GM21526 (cell line): ENCODE measurements around the gene PEPD.

Experiments
- ATAC-seq: cut with Tn5 transposase; IDR thresholded peaks from one replicate; pipeline ENCODE4 v1.9.1; 2021; ENCODE audit warnings: moderate library complexity; ENCODE audit not compliant: unreplicated experiment, low FRiP score

PEPD gene

DNA sequence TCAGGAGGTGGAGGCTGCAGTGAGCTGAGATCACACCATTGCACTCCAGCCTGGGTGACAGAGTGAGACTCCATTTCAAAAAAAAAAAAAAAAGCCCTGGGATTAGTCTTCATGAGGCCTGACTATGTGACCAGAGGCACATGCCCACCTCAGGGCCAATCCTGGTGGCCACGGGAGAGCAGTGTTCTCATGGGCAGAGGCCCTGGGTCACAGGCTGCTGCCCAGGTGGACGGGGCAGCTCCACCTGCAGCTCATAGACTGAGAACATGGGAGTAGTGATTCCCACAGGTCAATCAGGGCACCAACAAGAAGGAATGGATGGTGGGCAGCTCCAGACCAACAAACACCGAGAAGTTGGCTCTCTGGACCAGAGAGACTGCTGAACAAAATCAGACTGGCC lies 26.1 kb upstream of the PEPD start:
- no peak for ATAC-seq

DNA sequence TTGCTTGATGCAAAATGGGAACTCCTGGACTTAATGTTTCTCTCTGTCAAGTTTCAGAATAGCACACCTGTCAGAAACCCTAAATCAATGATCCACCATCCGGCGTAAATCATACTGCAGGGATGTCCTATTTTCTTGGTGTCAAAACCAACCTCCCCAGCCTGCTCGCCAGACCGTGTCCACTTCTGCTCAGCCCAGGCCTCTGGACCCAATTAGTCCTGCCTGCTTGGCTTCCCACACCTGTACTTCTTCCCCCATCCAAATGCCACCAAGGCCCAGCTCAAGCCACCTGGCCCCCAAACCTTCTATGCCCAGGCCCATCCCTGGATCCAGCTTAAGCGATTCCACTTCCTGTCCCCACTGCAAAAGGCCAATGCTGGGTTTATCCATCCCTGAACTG lies 25.1 kb upstream of the PEPD start:
- no peak for ATAC-seq

DNA sequence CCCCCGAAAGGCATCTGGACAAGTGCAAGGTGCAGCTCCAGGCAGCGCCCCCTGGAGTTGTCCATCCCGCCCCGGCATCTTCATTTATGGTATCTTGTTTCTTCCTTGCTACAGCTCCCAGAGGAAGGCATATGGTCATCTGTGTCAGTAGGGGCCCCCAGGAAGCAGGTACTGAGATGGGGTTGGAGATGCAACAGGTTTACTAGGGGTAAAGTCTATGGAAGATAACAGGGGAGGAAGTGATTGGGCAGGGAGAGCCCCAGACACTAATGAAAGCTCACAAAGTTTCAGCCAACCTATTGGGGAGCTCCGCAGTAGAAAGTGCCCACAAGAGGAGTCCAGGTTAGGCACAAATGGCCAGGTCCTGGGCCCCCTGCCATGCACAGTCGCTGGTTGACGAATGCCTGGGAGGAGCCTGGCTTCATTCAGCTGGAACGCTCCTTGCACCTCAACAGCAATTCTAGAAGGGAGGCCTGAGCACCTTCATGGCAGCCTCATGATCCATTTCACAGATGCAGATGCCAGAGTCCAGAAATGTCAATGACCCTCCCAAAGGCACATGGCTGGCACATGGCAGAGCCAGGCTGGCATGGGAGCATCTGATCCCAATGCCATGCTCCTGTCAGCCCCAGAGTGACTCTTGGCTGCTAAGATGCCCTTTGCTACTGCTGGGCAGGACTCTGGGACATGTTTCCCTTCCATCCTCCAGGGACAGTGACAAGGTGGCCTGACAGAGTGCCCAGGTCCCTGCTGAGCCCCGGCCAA lies 23.8 kb upstream of the PEPD start:
- no peak for ATAC-seq

DNA sequence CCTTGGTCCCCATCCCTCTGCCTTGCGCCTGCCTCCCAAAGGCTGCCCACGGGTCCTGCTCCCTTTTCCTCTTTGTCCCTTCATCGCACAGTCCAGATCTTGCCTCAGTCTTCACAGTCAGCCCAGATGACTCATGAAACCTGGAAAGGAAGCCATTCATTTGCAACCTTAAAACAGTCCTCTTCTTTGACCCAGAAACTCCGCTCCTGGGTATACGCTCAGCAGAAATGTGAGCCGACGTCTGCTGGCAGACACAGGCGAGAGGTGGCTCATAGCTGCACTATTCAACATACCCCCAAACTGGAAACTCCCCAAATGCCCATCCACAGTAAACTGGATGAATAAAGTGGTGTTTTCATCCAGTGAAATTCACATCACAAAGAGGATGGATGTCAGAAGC lies 13.6 kb upstream of the PEPD start:
- ATAC-seq, result no peak

DNA sequence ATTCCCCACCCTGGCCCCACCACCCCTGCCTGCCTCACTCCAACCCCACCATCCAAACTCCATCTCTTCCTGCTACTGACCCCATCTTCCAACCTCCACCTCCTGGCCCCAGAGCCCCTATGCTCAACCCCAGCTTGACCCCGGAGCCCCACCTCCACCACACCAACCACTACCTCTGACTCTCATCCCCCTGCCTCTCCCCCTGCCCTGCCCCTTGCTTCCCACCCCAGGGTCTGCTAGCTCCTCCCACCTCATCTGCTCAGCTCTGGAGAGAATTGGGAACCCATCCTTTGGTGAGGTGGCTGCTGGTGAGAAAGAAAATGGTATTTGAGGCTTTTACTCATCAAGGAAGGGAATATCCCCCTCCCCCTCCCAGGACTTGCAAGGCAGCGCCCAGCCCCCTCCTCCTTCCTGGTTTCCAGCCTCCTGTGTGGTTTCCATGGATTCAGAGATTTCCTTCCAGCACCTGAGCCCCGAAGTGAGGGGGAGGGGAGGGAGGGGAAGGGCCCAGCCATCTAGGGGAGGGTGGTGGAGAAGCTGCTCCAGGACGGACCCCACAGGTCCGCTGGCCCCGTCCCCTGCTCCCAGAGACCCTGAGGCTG lies 11.4 kb upstream of the PEPD start:
- ATAC-seq, result no peak

DNA sequence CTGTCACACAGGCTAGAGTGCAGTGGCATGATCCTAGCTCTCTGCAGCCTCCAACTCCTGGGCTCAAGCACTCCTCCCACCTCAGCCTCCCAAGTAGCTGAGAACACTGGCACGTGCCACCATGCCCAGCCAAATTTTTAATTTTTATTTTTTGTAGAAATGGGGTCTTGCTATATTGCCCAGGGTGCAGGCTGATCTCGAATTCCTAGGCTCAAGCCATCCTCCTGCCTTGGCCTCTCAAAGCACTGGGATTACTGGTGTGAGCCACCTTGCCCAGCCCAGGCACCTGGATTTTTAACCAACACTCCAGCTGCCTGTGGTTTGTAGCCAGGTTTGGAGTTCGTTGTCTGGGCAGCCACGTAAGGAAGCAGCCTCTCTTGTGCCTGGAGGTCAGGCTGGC lies 9.3 kb upstream of the PEPD start:
- ATAC-seq, result no peak

DNA sequence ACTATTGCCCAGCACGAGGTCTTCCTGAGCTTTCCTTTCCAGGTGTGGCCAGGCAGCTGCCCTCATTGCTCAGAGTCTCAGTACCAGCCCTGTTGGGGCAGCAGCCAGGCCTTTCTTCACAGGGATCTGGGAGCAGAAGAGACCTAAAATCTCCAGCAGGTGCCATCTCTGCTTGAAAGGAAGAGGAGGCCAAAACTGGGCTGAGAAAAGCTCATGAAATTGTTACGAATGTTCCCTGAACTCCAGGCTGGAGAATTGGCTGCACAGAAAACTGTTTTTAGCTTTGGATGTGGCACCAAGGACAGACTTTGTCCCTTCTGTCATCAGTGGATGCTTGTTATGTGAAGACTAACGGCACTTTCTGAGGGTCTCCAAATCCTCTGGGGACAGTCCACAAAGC lies 8.7 kb upstream of the PEPD start:
- ATAC-seq, result no peak

DNA sequence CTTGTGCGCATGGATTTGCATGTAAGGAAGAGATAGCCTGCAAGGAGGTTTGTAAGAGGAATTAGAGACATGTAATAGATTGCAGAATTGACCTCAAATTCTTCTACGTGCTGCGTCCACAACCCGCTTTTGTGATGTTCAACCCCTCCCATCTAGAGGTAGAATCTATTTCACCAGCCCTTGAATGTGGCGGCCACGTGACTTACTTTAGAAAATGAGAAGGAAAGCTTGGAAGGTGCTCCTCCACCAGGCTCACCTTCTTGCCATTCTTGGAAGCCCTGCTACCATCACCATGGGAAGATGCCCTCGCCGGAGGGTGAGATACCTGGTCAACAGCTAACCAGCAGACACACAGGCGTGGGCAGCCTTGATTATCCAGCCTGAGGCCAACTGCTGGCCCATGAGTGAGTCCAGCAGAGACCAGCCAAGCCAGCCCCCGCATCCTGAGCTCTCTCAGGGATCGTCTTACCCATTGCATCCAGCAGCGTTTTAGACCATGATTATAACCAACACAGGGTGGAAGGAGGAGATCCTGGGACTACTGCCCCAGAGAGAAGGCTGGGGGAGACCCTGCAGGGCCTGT lies 7.6 kb upstream of the PEPD start:
- no peak for ATAC-seq

DNA sequence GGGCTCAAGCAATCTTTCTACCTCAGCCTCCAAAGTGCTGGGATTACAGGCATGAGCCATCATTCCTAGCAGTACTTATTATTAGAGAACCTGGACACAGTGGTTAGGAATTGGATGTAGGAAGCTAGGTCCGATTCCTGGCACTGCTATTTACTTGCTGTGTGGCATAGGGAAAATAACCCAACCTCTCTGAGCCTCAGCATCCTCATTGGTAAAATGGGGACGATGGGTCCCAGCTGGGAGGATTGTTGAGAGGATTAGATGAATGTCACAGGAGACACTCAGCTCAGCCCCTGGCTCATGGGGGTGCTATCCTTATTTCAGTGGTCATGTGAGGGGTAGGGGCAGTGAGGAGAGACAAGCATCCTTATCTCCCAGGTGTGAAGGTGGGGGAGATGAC lies 6.8 kb upstream of the PEPD start:
- ATAC-seq, result no peak

DNA sequence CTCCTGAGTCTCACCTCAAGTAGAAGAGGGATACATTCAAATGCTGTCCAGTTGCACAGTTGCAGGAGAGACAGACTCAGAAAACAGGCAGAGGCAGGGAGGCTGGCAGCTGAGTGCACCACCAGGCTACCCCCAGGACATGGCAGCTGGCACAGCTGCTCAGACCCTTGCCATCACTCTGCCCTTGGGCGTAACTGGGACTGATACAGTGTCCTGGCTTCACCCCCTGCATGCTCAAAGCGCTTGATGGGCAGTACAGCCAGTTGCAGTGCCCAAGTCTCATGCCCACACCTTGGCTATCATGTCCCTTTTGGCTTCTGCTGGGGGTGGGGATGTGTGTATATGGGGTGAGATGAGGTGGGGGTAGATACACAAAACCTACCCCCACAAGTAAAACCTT lies 5.5 kb upstream of the PEPD start:
- ATAC-seq, result no peak

DNA sequence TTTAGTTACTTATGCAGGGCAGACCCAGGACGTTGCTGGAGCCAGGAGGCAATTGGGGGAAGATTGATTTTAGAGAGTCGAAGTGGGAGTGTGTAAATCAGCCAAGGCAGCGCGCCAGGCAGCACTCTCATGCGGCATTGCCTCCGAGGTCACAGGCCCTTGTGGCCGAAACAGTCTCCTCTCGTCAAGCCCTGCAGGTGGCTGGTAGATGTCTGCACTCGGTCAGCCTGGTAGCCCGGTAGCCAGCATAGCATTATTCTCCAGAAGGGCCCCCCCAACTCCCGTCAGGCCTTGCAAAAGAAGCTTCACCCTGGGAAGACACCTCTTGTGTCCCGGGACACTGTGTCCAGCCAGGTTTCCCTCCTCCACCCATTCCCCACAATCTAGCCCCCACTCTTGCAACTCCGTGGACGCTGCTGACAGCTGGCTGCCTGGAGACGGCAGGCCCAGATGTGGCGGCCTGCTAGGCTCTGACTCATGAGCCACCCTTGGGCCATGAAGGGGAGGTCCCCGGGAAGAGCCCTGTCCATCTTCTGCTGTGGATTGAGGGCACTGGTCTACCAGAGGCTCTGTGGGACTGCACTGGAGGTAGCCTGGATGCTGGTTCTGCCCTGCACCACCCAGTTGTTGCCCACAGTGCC lies 2.6 kb upstream of the PEPD start:
- ATAC-seq, result no peak

DNA sequence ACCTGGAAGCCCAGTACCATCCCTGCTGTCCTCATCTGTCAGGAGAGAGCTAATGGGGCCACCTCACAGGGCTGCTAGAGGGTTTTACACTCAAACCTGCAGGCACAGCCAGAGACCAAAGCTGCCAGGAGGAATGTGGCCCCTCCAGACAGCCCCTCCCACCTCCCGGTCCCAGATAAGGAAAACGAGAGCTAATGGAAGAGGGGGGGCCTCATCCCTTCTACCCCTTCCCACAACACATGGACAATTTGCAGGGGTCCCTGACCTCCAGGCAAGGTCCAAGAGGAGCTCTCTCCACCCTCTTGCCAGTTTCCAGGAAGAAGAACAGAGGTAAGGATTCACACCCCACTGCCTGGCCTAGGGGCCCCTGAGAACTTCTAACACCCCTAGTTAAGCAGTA lies 1.6 kb upstream of the PEPD start:
- no peak for ATAC-seq

DNA sequence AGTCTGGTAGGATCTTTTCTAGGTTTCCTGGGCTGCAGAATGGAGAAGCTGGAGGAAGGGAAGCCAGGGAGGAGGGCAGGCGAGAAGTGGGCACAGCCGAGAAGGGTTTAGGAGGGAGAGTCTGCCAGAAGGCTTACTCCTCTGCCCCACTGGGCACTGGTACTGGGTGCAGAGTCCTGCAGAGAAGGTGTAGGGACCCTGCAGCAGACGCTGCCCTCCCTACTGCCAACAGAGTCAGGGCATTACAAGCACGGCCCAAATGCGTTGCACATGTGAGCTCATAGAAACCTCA lies 726 bp upstream of the PEPD start:
- no peak for ATAC-seq

DNA sequence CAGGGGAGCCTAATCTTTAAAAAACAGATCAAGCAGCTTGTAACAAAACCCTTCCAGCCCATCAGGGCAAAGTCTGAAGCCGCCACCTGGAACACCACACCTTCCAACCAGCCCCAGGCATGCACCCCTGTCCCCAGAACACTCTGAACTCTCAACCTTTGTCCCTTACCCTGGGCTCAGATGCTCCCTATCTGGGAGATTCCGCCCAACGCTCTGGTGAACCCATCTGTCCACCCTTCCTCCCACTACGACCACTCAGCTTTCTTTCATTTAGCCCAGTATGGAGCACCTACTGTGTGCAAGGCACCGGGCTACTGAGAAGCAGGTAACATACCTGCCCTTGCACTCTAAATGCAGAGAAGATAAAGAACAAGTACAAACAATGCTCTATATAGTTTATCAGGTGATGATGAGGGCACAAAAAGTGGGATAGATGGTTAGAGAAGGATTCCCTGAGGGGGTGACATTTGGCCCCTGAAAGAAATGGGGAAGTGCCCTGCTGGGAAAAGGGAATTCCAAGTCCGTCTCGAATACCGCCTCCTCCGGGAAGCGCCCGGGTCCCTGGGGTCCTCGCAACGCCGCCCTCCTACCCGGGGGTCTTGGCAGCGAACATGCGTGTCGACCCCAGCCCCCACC lies 629 bp downstream of the PEPD start:
- ATAC-seq, result no peak

DNA sequence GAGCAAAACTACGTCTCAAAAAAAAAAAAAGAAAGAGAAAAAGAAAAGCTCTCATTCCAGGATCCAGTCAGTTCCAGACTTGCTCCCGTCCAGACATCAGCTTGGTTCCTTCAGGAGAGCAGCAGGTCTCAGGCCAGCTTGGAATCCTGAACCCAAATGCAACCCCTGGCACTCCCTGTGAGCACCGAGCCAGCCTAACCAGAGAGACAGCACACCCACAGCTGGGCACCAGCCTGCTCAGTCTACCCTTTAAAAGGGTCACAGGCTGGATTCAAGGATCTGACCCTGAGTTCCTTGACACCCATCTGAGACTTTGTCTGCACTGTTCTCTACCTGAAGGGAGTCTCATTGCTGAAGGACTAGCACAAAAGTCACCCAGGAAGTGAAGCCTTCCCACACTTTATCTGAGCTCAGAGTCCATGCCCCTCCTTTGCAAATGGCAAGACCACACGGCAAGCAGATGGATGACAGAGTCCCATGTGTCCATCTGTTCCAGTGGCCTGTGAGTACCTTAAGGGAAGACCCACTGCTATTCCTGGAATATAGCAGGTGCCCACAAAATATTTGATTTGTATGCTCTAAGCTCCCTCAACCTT lies 1.4 kb downstream of the PEPD start:
- ATAC-seq, result no peak

DNA sequence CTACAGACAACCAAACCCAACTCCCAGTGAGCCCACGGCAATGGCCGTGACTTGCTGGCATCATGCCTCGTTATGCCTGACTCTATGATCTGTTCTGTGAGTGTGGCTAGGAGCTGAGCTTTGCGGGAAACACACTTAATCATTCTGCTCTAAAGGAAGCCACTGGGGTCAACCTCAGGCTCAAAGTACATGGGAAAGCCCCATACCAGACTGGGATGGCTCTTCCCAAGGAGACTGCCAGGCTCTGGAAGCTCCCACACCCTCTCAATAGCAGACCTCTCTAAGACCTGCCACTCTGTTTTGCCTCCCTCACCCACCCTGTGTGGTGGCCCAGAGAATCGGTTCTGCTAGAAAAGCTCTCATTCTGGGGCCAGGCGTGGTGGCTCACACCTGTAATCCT lies 2.2 kb downstream of the PEPD start:
- no peak for ATAC-seq

DNA sequence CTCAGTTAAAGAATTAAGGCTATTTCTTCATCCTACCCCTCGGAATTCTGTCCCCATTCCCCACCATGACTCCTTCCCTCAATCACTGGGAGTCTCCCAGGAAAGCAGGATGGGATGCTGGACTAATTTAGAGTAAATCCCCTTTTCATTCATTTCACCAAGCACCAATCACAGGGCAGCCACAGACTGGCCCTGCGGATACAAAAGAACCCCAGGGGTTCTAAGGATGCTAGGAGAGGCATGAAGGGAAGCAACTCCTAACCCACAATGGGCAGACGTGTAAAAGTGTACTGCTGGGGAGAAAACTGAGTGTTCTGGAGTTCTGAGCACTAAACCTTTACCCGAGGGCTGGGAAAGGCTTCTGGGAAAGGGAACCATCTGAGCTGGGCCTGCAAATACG lies 3.0 kb downstream of the PEPD start:
- no peak for ATAC-seq

DNA sequence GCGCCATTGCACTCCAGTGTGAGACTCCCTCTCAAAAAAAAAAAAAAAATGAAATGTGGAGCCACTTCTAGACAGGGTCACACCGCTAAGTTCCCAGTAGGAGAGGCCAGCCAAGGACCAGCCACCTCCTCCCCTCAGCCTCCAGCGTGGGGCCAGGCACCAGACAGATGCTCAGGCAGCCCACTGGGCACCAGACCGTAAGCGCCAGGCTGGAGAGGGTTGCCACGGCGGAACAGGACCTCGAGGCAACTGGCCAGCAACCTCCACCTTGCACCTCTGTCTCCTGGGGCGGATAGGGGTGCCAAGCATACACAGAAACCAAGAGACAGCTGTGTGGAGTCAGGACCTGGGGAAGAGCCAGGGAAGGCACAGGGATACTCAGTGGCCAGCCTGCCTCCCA lies 3.7 kb downstream of the PEPD start:
- no peak for ATAC-seq

DNA sequence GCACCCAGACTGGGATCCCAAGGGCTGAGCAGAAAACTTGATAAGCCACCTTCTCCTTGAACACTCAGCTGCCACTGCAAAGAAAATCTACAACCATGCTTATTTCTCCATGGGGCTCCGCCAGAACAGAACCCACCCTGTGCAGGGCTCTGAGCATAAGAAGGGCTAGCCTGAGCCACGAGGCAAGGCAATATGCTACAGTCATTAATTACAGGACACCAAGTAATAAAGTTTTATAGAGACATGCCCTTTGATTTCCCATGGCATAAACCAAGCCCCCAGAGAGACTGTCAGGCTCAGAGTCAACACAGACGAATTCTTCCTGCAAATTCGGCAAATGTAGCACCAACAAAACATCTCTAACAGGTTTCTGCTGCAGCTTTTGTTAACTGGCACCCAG lies 5.7 kb downstream of the PEPD start:
- no peak for ATAC-seq

DNA sequence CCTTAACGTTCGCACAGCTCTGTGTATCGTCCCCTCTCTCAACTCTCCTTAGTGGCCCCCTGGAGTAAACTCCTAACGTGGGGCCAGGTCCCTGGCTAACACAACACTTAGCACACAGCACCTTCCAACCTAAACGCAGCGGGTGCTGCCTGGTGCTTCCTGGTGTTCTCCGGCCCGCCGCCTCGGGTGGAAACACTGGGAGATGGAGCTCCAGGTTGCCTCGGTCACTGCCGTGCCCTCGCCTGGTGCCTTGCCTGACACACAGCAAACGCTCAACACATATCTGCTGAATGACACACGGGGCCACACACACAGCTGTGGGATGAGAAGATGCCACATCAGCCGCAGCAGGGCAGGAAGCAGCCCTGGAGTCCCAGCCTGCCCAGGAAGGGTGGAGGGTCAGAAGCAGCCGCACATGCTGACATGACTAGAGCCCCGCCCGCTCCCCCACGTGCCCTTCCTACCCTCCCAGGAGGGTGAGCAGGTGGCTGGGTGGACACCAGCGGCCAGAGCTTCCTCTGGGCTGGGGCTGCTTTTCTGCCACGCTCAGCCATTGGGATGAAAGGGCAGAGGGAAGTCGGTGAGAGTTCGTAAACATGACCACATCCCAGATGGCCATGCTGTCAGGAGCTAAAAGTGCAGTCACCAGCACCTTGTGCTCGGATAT lies 6.6 kb downstream of the PEPD start:
- ATAC-seq, result no peak

DNA sequence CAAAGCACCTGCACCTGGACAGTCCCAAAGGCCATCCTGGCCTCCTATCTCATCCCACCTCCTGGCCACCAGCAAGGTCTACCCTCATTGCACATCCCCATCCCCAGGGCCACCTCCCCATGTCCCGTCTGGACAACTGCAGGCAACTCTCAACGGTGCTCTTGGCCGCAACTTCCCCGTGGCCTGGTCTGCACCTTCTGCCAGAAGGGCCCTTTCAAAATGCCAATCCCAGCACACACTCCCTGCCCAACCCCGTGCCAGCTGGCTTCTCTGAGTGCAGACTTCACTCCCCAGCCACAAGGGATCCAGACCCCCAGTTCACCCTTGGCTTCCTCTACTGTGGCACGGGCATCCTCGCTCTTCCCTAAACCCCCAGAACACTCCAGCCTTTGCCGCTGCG lies 8.2 kb downstream of the PEPD start:
- ATAC-seq, result no peak
